Neural progenitor cell (in vitro differentiated cells): Measurements from ENCODE around the gene FAM217A. TPM values are rescaled to one million over a fixed set of nuclear protein-coding genes. Genes with fewer than 3 reads are reported as not detected.

Source experiments
- DNase-seq: peaks from one replicate; pipeline ENCODE4 v3.0.0-alpha.2; 2016; ENCODE audit warnings: low spot score
- H2AFZ ChIP-seq: fragments of 200-600 bp; sonication (generic); replicated peaks from 2 replicates; pipeline ENCODE4 v1.6.1; 2016; ENCODE audit warnings: antibody characterized with exemption
- H3F3A ChIP-seq: fragments of 200-600 bp; sonication (generic); 2 replicates; pipeline ENCODE4 v1.6.1; 2016; ENCODE audit warnings: antibody characterized with exemption, low read depth
- H3K27ac ChIP-seq: fragments of 200-600 bp; sonication (generic); 2 replicates; pipeline ENCODE4 v1.5.1; 2016; ENCODE audit warnings: mild to moderate bottlenecking
- H3K27me3 ChIP-seq: fragments of 200-600 bp; sonication (generic); 2 replicates; pipeline ENCODE4 v1.6.1; 2016; ENCODE audit warnings: mild to moderate bottlenecking, moderate library complexity
- H3K36me3 ChIP-seq: fragments of 200-600 bp; sonication (generic); 2 replicates; pipeline ENCODE4 v1.5.1; 2016
- H3K4me1 ChIP-seq: fragments of 200-600 bp; sonication (generic); 2 replicates; pipeline ENCODE4 v1.6.1; 2016; ENCODE audit warnings: mixed run types
- H3K4me2 ChIP-seq: fragments of 200-600 bp; sonication (generic); 2 replicates; pipeline ENCODE4 v1.6.1; 2016
- H3K4me3 ChIP-seq: fragments of 200-600 bp; sonication (generic); 2 replicates; pipeline ENCODE4 v1.5.1; 2016
- H3K79me2 ChIP-seq: fragments of 200-600 bp; sonication (generic); 2 replicates; pipeline ENCODE4 v1.6.1; 2016; ENCODE audit warnings: low read depth
- H3K9ac ChIP-seq: fragments of 200-600 bp; sonication (generic); 2 replicates; pipeline ENCODE4 v1.6.1; 2016
- H3K9me3 ChIP-seq: fragments of 200-600 bp; sonication (generic); 2 replicates; pipeline ENCODE4 v1.5.1; 2016; ENCODE audit warnings: low read depth
- H4K20me1 ChIP-seq: fragments of 200-600 bp; sonication (generic); 2 replicates; pipeline ENCODE4 v1.6.1; 2016; ENCODE audit warnings: low read depth
- H3K27ac Mint-ChIP-seq: 3 replicates; pipeline ENCODE4 v1.8.0; 2021; ENCODE audit warnings: mixed read lengths
- H3K27me3 Mint-ChIP-seq: 2 replicates; pipeline ENCODE4 v1.8.0; 2022; ENCODE audit warnings: low read depth, mild to moderate bottlenecking, inconsistent platforms, moderate library complexity, mixed read lengths; ENCODE audit not compliant: insufficient read depth
- H3K36me3 Mint-ChIP-seq: 3 replicates; pipeline ENCODE4 v1.8.0; 2021; ENCODE audit warnings: mixed read lengths
- H3K4me1 Mint-ChIP-seq: 3 replicates; pipeline ENCODE4 v1.8.0; 2021; ENCODE audit warnings: mixed read lengths
- H3K4me3 Mint-ChIP-seq: 3 replicates; pipeline ENCODE4 v1.8.0; 2021; ENCODE audit warnings: mild to moderate bottlenecking, moderate library complexity, mixed read lengths
- H3K9me3 Mint-ChIP-seq: 3 replicates; pipeline ENCODE4 v1.8.0; 2020; ENCODE audit warnings: mixed read lengths
- CTCF ChIP-seq: fragments of 200-600 bp; sonication (generic); IDR thresholded peaks from 2 replicates; pipeline ENCODE4 v1.5.1; 2017; ENCODE audit warnings: antibody characterized with exemption, mild to moderate bottlenecking
- EZH2 ChIP-seq: fragments of 200-600 bp; sonication (generic); IDR thresholded peaks from 2 replicates; pipeline ENCODE4 v1.6.1; 2017; ENCODE audit warnings: antibody characterized with exemption, mild to moderate bottlenecking, moderate library complexity
- EZH2phosphoT487 ChIP-seq: fragments of 200-600 bp; sonication (generic); IDR thresholded peaks from 2 replicates; pipeline ENCODE4 v1.6.1; 2017; ENCODE audit warnings: antibody characterized with exemption
- total RNA-seq: library from RNA; depleted of rRNA; stranded (reverse); fragments of >200 nt; gene quantifications from 2 replicates; pipeline ENCODE4 v1.2.3, GENCODE V29; 2015; ENCODE audit warnings: low replicate concordance

FAM217A gene
- total RNA-seq, 1 donor from 2014 or later, result not detected

- no peak overlapping the region for H3K4me3 Mint-ChIP-seq
- Histone ChIP-seq H3K27ac (no peak overlapping the region), H3K9ac (no peak overlapping the region), H4K20me1 (peaks cover 37% of the 10 kb centered on the region), H3K36me3 (peaks cover 54% of the 10 kb centered on the region), H3K4me3 (no peak overlapping the region), H3F3A (no peaks in the 10 kb centered on the region), H3K4me2 (no peak overlapping the region), H3K27me3 (no peaks in the 10 kb centered on the region), H3K9me3 (no peaks in the 10 kb centered on the region), H2AFZ (no peak overlapping the region), H3K4me1 (no peaks in the 10 kb centered on the region), H3K79me2 (peaks cover 51% of the 10 kb centered on the region)
- no peaks in the 10 kb centered on the region for H3K4me1 Mint-ChIP-seq
- no peaks in the 10 kb centered on the region for H3K9me3 Mint-ChIP-seq
- TF ChIP-seq EZH2, result no peak
- no peak for TF ChIP-seq EZH2phosphoT487
- no peak for TF ChIP-seq CTCF
- peaks cover 39% of the 10 kb centered on the region for H3K36me3 Mint-ChIP-seq
- H3K27ac Mint-ChIP-seq, result no peak overlapping the region
- DNase-seq, result no peak
- no peaks in the 10 kb centered on the region for H3K27me3 Mint-ChIP-seq
Measured at GRCh38 chr6:4041480-4041879, 37.5 kb downstream of the FAM217A start.

- Histone ChIP-seq H2AFZ (no peak overlapping the region), H3K27ac (no peak overlapping the region), H3K27me3 (no peaks in the 10 kb centered on the region), H3K4me3 (no peak overlapping the region), H3K79me2 (peaks cover 59% of the 10 kb centered on the region), H3K9me3 (no peaks in the 10 kb centered on the region), H3K4me2 (no peak overlapping the region), H4K20me1 (peaks cover 42% of the 10 kb centered on the region), H3K9ac (no peak overlapping the region), H3K36me3 (peaks cover 46% of the 10 kb centered on the region), H3F3A (no peaks in the 10 kb centered on the region), H3K4me1 (no peaks in the 10 kb centered on the region)
- Mint-ChIP-seq H3K27ac (no peak overlapping the region), H3K36me3 (peaks cover 32% of the 10 kb centered on the region), H3K27me3 (no peaks in the 10 kb centered on the region), H3K4me1 (no peaks in the 10 kb centered on the region), H3K4me3 (no peak overlapping the region), H3K9me3 (no peaks in the 10 kb centered on the region)
- no peak for DNase-seq
- TF ChIP-seq EZH2 (no peak), CTCF (no peak), EZH2phosphoT487 (no peak)
Measured at GRCh38 chr6:4039348-4039747, 39.6 kb downstream of the FAM217A start.

- H3K27ac ChIP-seq, result no peak overlapping the region
- no peak overlapping the region for H3K9ac ChIP-seq
- TF ChIP-seq CTCF, result no peak
- no peak for TF ChIP-seq EZH2phosphoT487
- TF ChIP-seq EZH2, result no peak
- peaks cover 36% of the 10 kb centered on the region for H3K36me3 ChIP-seq
- no peak overlapping the region for H3K27ac Mint-ChIP-seq
- H3K4me1 Mint-ChIP-seq, result no peaks in the 10 kb centered on the region
- no peaks in the 10 kb centered on the region for H3K27me3 Mint-ChIP-seq
- H3K4me3 Mint-ChIP-seq, result no peak overlapping the region
- H3K79me2 ChIP-seq, result peaks cover 79% of the 10 kb centered on the region
- no peaks in the 10 kb centered on the region for H3K4me1 ChIP-seq
- no peaks in the 10 kb centered on the region for H3F3A ChIP-seq
- no peaks in the 10 kb centered on the region for H3K27me3 ChIP-seq
- no peaks in the 10 kb centered on the region for H3K9me3 ChIP-seq
- H2AFZ ChIP-seq, result no peak overlapping the region
- H3K4me2 ChIP-seq, result no peak overlapping the region
- H3K36me3 Mint-ChIP-seq, result peaks cover 34% of the 10 kb centered on the region
- no peaks in the 10 kb centered on the region for H3K9me3 Mint-ChIP-seq
- peaks cover 62% of the 10 kb centered on the region for H4K20me1 ChIP-seq
- no peak overlapping the region for H3K4me3 ChIP-seq
- no peak for DNase-seq
Measured at GRCh38 chr6:4036581-4036980, 42.4 kb downstream of the FAM217A start.
